Measurements from ENCODE around the gene ITGA8.

Gene ITGA8

GRCh38 chr10:15705298-15705697, 14.4 kb downstream of the ITGA8 start:
- no peak for TF ChIP-seq CTCF (IDR thresholded peaks at IDR 0.05; ENCODE audit: low read depth, low read length)
- DNase-seq (ENCODE audit: extremely low read depth, low read depth), result no peak

- no peak for DNase-seq (ENCODE audit: extremely low read depth, low read depth)
- TF ChIP-seq CTCF (IDR thresholded peaks at IDR 0.05; ENCODE audit: low read depth, low read length), result no peak
These were observed 15.1 kb downstream of the ITGA8 start for GRCh38 chr10:15704581-15704968.

- TF ChIP-seq CTCF (IDR thresholded peaks at IDR 0.05; ENCODE audit: low read depth, low read length), result no peak
- no peak for DNase-seq (ENCODE audit: extremely low read depth, low read depth)
These were observed 15.7 kb downstream of the ITGA8 start for GRCh38 chr10:15703944-15704580.

GRCh38 chr10:15703151-15703880, 16.4 kb downstream of the ITGA8 start:
- no peak for TF ChIP-seq CTCF (IDR thresholded peaks at IDR 0.05; ENCODE audit: low read depth, low read length)

GRCh38 chr10:15700078-15700674, 19.5 kb downstream of the ITGA8 start:
- no peak for TF ChIP-seq CTCF (IDR thresholded peaks at IDR 0.05; ENCODE audit: low read depth, low read length)
- no peak for DNase-seq (ENCODE audit: extremely low read depth, low read depth)

More at GRCh38 chr10:15703151-15703880, 16.4 kb downstream of the ITGA8 start:
- no peak for DNase-seq (ENCODE audit: extremely low read depth, low read depth)

- no peak for TF ChIP-seq CTCF (IDR thresholded peaks at IDR 0.05; ENCODE audit: low read depth, low read length)
- no peak for DNase-seq (ENCODE audit: extremely low read depth, low read depth)
These were observed 23.9 kb downstream of the ITGA8 start for GRCh38 chr10:15695852-15696251.

- no peak for DNase-seq (ENCODE audit: extremely low read depth, low read depth)
- no peak for TF ChIP-seq CTCF (IDR thresholded peaks at IDR 0.05; ENCODE audit: low read depth, low read length)
These were observed 29.7 kb downstream of the ITGA8 start for GRCh38 chr10:15690031-15690430.

Measured in AG09319 (cell line).